ENCODE measurements around the gene HS3ST2.

DNA sequence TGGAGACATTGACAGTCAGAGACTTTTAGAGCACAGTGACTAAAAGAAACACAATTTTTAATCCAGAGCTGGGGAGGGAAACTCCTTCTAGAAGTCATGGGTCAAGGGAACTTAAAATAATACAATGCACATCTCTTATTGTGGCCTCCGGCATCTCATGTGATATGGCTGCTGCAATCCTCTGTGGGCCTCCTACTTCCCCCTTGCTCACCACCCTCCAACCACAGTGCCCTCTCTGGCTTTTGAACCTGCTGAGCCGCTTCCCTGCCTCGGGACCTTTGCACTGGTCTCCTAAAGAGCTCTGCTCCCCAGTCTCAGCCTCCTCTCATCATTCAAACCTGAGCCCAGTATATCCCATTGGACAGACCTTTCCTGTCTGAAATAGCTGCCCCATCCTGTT is 47.6 kb downstream of the HS3ST2 start:
- TF ChIP-seq, protein P1, sequence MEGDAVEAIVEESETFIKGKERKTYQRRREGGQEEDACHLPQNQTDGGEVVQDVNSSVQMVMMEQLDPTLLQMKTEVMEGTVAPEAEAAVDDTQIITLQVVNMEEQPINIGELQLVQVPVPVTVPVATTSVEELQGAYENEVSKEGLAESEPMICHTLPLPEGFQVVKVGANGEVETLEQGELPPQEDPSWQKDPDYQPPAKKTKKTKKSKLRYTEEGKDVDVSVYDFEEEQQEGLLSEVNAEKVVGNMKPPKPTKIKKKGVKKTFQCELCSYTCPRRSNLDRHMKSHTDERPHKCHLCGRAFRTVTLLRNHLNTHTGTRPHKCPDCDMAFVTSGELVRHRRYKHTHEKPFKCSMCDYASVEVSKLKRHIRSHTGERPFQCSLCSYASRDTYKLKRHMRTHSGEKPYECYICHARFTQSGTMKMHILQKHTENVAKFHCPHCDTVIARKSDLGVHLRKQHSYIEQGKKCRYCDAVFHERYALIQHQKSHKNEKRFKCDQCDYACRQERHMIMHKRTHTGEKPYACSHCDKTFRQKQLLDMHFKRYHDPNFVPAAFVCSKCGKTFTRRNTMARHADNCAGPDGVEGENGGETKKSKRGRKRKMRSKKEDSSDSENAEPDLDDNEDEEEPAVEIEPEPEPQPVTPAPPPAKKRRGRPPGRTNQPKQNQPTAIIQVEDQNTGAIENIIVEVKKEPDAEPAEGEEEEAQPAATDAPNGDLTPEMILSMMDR (IDR thresholded peaks at IDR 0.05) = no peak
- no peak for TF ChIP-seq POLR2A (IDR thresholded peaks at IDR 0.05)
